Uterus (tissue), 2 donors: ENCODE measurements around the gene SLC8A1.

Experiments used
- CTCF ChIP-seq, 4 experiments: fragments of 200-600 bp in 2 of 4; fragments of 450-650 bp in 2 of 4; sonication (generic) in 2 of 4; IDR thresholded peaks; one replicate each; pipeline ENCODE4 v1.5.1; 2016 to 2019; ENCODE audit warnings: antibody characterized with exemption in 4 of 4, mild to moderate bottlenecking in 2 of 4, moderate library complexity in 1 of 4
- POLR2A ChIP-seq, 2 donors: fragments of 450-650 bp; IDR thresholded peaks; one replicate each; pipeline ENCODE4 v1.6.1; 2016; ENCODE audit warnings: antibody characterized with exemption in 2 of 2, mild to moderate bottlenecking in 1 of 2, moderate library complexity in 1 of 2

GRCh38 chr2:40120026-40120425 lies 331.9 kb downstream of the SLC8A1 start:
- TF ChIP-seq CTCF (IDR thresholded peaks at IDR 0.05) (no peak), POLR2A (IDR thresholded peaks at IDR 0.05) (no peak)
